Measurements from ENCODE around the gene CREB3L1. TPM values are rescaled to one million over a fixed set of nuclear protein-coding genes. Genes with fewer than 3 reads are reported as not detected.
A peak's percentile ranks its signal among the peaks of the same experiment; 100 is the strongest.

Gene CREB3L1
- polyA plus RNA-seq, 1 experiment: 24.2 TPM

DNA sequence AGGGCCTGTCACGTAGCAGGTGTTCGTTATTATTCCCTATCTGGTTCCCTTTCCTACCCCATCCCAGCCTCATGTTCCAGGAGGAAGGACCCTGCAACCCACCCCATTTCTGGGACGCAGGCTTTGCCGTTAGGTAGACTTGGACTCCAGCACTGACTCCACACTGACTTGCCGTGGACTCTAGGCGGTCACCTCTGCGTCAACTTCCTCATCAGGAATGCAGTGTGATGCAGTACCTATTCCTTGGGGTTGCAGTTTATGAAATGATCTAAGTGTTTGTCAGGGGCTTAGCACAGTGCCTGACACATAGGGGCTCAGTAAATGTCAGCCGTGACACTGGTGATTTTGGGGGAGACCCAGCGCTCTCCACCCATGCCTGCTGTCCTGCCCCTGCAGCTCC is 86.6 kb downstream of the CREB3L1 start:
- DNase-seq (ENCODE audit: low read depth, low spot score): no peak
- CTCF ChIA-PET: interaction anchor here (0.7 to 1.0 kb wide), 2 partner anchors 11 to 124 kb away, joined by 3 to 5 read pairs; no protein-coding TSS in a partner anchor
- TF ChIP-seq CTCF (IDR thresholded peaks at IDR 0.05; ENCODE audit: low read depth, low read length): no peak
- POLR2A ChIA-PET: no interaction called here
- Histone ChIP-seq H3K4me3 (ENCODE audit: low read depth, low read length) (no peak overlapping the region), H3K9me3 (ENCODE audit: control insufficient read depth, insufficient read depth, low read length) (no peaks in the 10 kb centered on the region; the same call in 1 of the 2 replicates), H3K27me3 (ENCODE audit: control insufficient read depth, insufficient read depth, low read length) (no peaks in the 10 kb centered on the region), H3K27ac (ENCODE audit: low read depth, low read length) (no peak overlapping the region)

GRCh38 chr11:46364791-46365190 is 87.3 kb downstream of the CREB3L1 start:
- no peak overlapping the region for H3K27ac ChIP-seq (ENCODE audit: low read depth, low read length)
- TF ChIP-seq CTCF (IDR thresholded peaks at IDR 0.05; ENCODE audit: low read depth, low read length): no peak
- DNase-seq (ENCODE audit: low read depth, low spot score): no peak
- POLR2A ChIA-PET: no interaction called here
- H3K9me3 ChIP-seq (ENCODE audit: control insufficient read depth, insufficient read depth, low read length): no peaks in the 10 kb centered on the region; the same call in 1 of the 2 replicates
- CTCF ChIA-PET: interaction anchor here (0.6 kb wide), 1 partner anchor 90 kb away, joined by 3 read pairs; no protein-coding TSS in a partner anchor
- H3K27me3 ChIP-seq (ENCODE audit: control insufficient read depth, insufficient read depth, low read length): no peaks in the 10 kb centered on the region
- H3K4me3 ChIP-seq (ENCODE audit: low read depth, low read length): no peak overlapping the region

DNA sequence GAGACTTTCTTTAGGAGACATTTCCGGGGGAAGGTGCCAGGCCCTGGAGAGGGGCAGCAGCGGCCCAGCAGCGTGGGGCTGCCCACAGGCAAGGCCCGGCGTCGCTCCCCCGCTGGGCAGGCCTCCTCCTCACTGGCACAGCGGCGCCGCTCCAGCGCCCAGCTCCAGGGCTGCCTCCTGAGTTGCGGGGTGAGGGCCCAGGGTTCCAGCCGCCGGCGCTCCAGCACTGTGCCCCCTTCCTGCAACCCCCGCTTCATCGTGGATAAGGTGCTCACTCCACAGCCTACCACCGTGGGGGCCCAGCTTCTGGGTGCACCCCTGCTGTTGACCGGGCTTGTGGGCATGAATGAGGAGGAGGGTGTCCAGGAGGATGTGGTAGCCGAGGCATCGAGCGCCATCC is 88.8 kb downstream of the CREB3L1 start:
- POLR2A ChIA-PET: interaction anchor here (0.7 kb wide), 1 partner anchor 84 kb away, joined by 4 read pairs; no protein-coding TSS in a partner anchor
- H3K27me3 ChIP-seq (ENCODE audit: control insufficient read depth, insufficient read depth, low read length): no peaks in the 10 kb centered on the region
- CTCF ChIA-PET: interaction anchor here (1.0 to 1.2 kb wide), 4 partner anchors 8 to 71 kb away, joined by 3 read pairs; no protein-coding TSS in a partner anchor
- no peak overlapping the region for H3K4me3 ChIP-seq (ENCODE audit: low read depth, low read length)
- no peaks in the 10 kb centered on the region; the same call in 1 of the 2 replicates for H3K9me3 ChIP-seq (ENCODE audit: control insufficient read depth, insufficient read depth, low read length)
- H3K27ac ChIP-seq (ENCODE audit: low read depth, low read length): no peak overlapping the region
- TF ChIP-seq CTCF (IDR thresholded peaks at IDR 0.05; ENCODE audit: low read depth, low read length): no peak
- DNase-seq (ENCODE audit: low read depth, low spot score): no peak

- DNase-seq (ENCODE audit: low read depth, low spot score): no peak
- H3K27me3 ChIP-seq (ENCODE audit: control insufficient read depth, insufficient read depth, low read length): no peaks in the 10 kb centered on the region
- ChIA-PET POLR2A (no interaction called here), CTCF (interaction anchor here (0.5 to 1.8 kb wide), 9 partner anchors 8 to 212 kb away, joined by 3 to 6 read pairs (median 3); no protein-coding TSS in a partner anchor)
- H3K9me3 ChIP-seq (ENCODE audit: control insufficient read depth, insufficient read depth, low read length): no peaks in the 10 kb centered on the region; the same call in 1 of the 2 replicates
- no peak for TF ChIP-seq CTCF (IDR thresholded peaks at IDR 0.05; ENCODE audit: low read depth, low read length)
- H3K27ac ChIP-seq (ENCODE audit: low read depth, low read length): no peak overlapping the region
- H3K4me3 ChIP-seq (ENCODE audit: low read depth, low read length): no peak overlapping the region
Measured at GRCh38 chr11:46366661-46367161, 89.2 kb downstream of the CREB3L1 start.

GRCh38 chr11:46367244-46367915 is 89.9 kb downstream of the CREB3L1 start:
- no peak for DNase-seq (ENCODE audit: low read depth, low spot score)
- H3K27ac ChIP-seq (ENCODE audit: low read depth, low read length): no peak overlapping the region
- H3K9me3 ChIP-seq (ENCODE audit: control insufficient read depth, insufficient read depth, low read length): no peaks in the 10 kb centered on the region; the same call in 1 of the 2 replicates
- peak; percentile 77 for TF ChIP-seq CTCF (IDR thresholded peaks at IDR 0.05; ENCODE audit: low read depth, low read length)
- no peaks in the 10 kb centered on the region for H3K27me3 ChIP-seq (ENCODE audit: control insufficient read depth, insufficient read depth, low read length)
- no peak overlapping the region for H3K4me3 ChIP-seq (ENCODE audit: low read depth, low read length)
- ChIA-PET CTCF (interaction anchor here (0.5 to 2.2 kb wide), 21 partner anchors 8 to 276 kb away, joined by 3 to 26 read pairs (median 3); partner anchors contain the start of gene DGKZ), POLR2A (no interaction called here)
